Suprapubic skin (tissue), 3 donors: ENCODE measurements around the gene NFIB.

Experiments
- CTCF ChIP-seq, 2 donors: fragments of 200-600 bp in 1 of 2; fragments of 450-650 bp in 1 of 2; sonication (generic) in 1 of 2; IDR thresholded peaks; one replicate each; pipeline ENCODE4 v1.5.1; 2016 to 2019; ENCODE audit warnings: antibody characterized with exemption in 2 of 2, mild to moderate bottlenecking in 1 of 2, moderate library complexity in 1 of 2
- EP300 ChIP-seq: sonication (generic); formaldehyde crosslinking; IDR thresholded peaks from one replicate; pipeline ENCODE4 v1.6.1; 2017; ENCODE audit warnings: antibody characterized with exemption
- POLR2A ChIP-seq, 2 donors: fragments of 450-650 bp; IDR thresholded peaks; one replicate each; pipeline ENCODE4 v1.6.1; 2017; ENCODE audit warnings: antibody characterized with exemption in 2 of 2, mild to moderate bottlenecking in 2 of 2, moderate library complexity in 2 of 2

- TF ChIP-seq CTCF (IDR thresholded peaks at IDR 0.05) (no peak), POLR2A (IDR thresholded peaks at IDR 0.05) (no peak), EP300 (no peak)
Observed at GRCh38 chr9:14278291-14278721, 35.6 kb downstream of the NFIB start.
